ENCODE measurements around the gene TBC1D16.

TBC1D16 gene

GRCh38 chr17:80025140-80025539 lies 10.5 kb downstream of the TBC1D16 start:
- no peak for DNase-seq (ENCODE audit: low read depth in 2 of 2)

GRCh38 chr17:80024206-80024972 lies 11.3 kb downstream of the TBC1D16 start:
- no peak for DNase-seq (ENCODE audit: low read depth in 2 of 2)

GRCh38 chr17:80023481-80024205 lies 12.0 kb downstream of the TBC1D16 start:
- no peak for DNase-seq (ENCODE audit: low read depth in 2 of 2)

GRCh38 chr17:80021600-80021999 lies 14.1 kb downstream of the TBC1D16 start:
- DNase-seq (ENCODE audit: low read depth in 2 of 2) = no peak

- DNase-seq (ENCODE audit: low read depth in 2 of 2) = no peak
Observed at GRCh38 chr17:80018917-80019651, 16.6 kb downstream of the TBC1D16 start.

- DNase-seq (ENCODE audit: low read depth in 2 of 2) = no peak
Observed at GRCh38 chr17:80017226-80018010, 18.3 kb downstream of the TBC1D16 start.

- DNase-seq (ENCODE audit: low read depth in 2 of 2) = no peak
Observed at GRCh38 chr17:80012765-80013741, 22.6 kb downstream of the TBC1D16 start.

GRCh38 chr17:80011989-80012555 lies 23.6 kb downstream of the TBC1D16 start:
- no peak for DNase-seq (ENCODE audit: low read depth in 2 of 2)

GRCh38 chr17:80010283-80010858 lies 25.3 kb downstream of the TBC1D16 start:
- no peak for DNase-seq (ENCODE audit: low read depth in 2 of 2)

GRCh38 chr17:80009391-80010282 lies 26.0 kb downstream of the TBC1D16 start:
- DNase-seq (ENCODE audit: low read depth in 2 of 2) = no peak

- no peak for DNase-seq (ENCODE audit: low read depth in 2 of 2)
Observed at GRCh38 chr17:80008848-80009247, 26.8 kb downstream of the TBC1D16 start.

- no peak for DNase-seq (ENCODE audit: low read depth in 2 of 2)
Observed at GRCh38 chr17:80008383-80008840, 27.3 kb downstream of the TBC1D16 start.

GRCh38 chr17:80007939-80008338 lies 27.7 kb downstream of the TBC1D16 start:
- no peak for DNase-seq (ENCODE audit: low read depth in 2 of 2)

GRCh38 chr17:80006811-80007752 lies 28.6 kb downstream of the TBC1D16 start:
- no peak for DNase-seq (ENCODE audit: low read depth in 2 of 2)

GRCh38 chr17:80006339-80006720 lies 29.3 kb downstream of the TBC1D16 start:
- no peak for DNase-seq (ENCODE audit: low read depth in 2 of 2)

- no peak for DNase-seq (ENCODE audit: low read depth in 2 of 2)
Observed at GRCh38 chr17:80005360-80006338, 30.0 kb downstream of the TBC1D16 start.
